Muscle of arm (tissue), 12 donors: Measurements from ENCODE around the gene TMBIM1. TPM values are rescaled to one million over a fixed set of nuclear protein-coding genes. Genes with fewer than 3 reads are reported as not detected.

Experiments used
- DNase-seq: peaks from one replicate; pipeline ENCODE4 v3.0.0-alpha.2; 2013
- polyA plus RNA-seq, 12 donors: library from polyadenylated mRNA; unstranded; fragments of 120-200 nt; gene quantifications; one replicate each; pipeline ENCODE4 v1.2.1, GENCODE V29; 2013; ENCODE audit not compliant: insufficient read length in 12 of 12

TMBIM1 gene
- polyA plus RNA-seq, 12 donors, result 81.2 to 112 (median 93.7) TPM; not detected in 1

- DNase-seq, result no peak
Measured at GRCh38 chr2:218260742-218261422, 31.4 kb downstream of the TMBIM1 start, which contains the start of gene GPBAR1. GPBAR1 (plus strand) TSS chr2:218261015; CDS start chr2:218262725, 1,710 bp downstream.

GRCh38 chr2:218260166-218260565 lies 32.1 kb downstream of the TMBIM1 start:
- no peak for DNase-seq

GRCh38 chr2:218259099-218259961 lies 33.0 kb downstream of the TMBIM1 start:
- no peak for DNase-seq

GRCh38 chr2:218257390-218257981 lies 34.8 kb downstream of the TMBIM1 start:
- DNase-seq, result no peak

GRCh38 chr2:218256612-218257350 lies 35.5 kb downstream of the TMBIM1 start:
- no peak for DNase-seq

GRCh38 chr2:218255446-218255845 lies 36.9 kb downstream of the TMBIM1 start:
- no peak for DNase-seq

GRCh38 chr2:218253232-218253625 lies 39.1 kb downstream of the TMBIM1 start:
- no peak for DNase-seq

GRCh38 chr2:218252509-218253231 lies 39.6 kb downstream of the TMBIM1 start:
- no peak for DNase-seq

GRCh38 chr2:218249691-218250090 lies 42.6 kb downstream of the TMBIM1 start:
- DNase-seq, result no peak

- DNase-seq, result no peak
Measured at GRCh38 chr2:218245214-218245613, 47.1 kb downstream of the TMBIM1 start.

GRCh38 chr2:218244665-218245064 lies 47.6 kb downstream of the TMBIM1 start:
- no peak for DNase-seq

- DNase-seq, result no peak
Measured at GRCh38 chr2:218244204-218244603, 48.1 kb downstream of the TMBIM1 start.

GRCh38 chr2:218238887-218239286 lies 53.4 kb downstream of the TMBIM1 start:
- no peak for DNase-seq

GRCh38 chr2:218236829-218237228 lies 55.5 kb downstream of the TMBIM1 start:
- no peak for DNase-seq

- no peak for DNase-seq
Measured at GRCh38 chr2:218235017-218235416, 57.3 kb downstream of the TMBIM1 start.

- DNase-seq, result no peak
Measured at GRCh38 chr2:218234521-218234920, 57.8 kb downstream of the TMBIM1 start.

GRCh38 chr2:218233543-218233942 lies 58.8 kb downstream of the TMBIM1 start:
- no peak for DNase-seq

GRCh38 chr2:218230882-218231281 lies 61.4 kb downstream of the TMBIM1 start:
- no peak for DNase-seq

GRCh38 chr2:218229851-218230250 lies 62.5 kb downstream of the TMBIM1 start:
- DNase-seq, result no peak

GRCh38 chr2:218229239-218229638 lies 63.1 kb downstream of the TMBIM1 start:
- no peak for DNase-seq
